ENCODE measurements around the gene CD33.

DNA sequence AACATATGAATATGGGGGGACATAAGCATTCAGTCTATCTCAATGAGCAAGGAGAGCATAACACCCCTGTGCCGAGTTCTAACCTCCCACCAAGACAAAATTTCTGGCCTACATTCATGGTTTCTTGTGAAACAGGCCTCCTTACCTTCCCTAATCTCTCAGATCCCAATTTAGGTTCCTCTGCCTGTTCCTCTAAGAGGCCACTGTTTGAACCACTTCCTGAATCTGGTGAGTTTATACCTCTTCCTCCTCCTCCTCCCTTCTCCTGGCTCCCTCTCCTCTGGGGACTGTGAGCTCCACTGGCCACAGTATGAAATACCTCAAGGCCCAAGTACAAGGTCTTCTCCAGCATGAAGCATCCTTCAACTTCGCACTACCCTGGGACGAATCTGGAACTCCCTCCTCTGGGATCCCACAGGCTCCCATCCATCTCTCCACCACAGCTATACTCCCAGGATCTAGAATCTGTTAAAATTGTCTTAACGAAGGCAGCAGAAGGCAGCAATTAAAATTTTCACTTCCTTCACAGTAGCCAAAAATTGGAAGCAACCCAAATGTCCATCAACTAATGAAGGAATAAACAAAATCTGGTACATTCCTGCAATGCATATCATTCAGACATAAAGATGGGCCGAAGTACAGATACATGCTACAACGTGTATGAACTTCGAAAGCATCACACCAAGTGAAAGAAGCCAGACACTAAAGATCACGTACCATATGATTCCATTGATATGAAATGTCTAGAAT lies 18.2 kb downstream of the CD33 start:
- TF ChIP-seq, protein P1, sequence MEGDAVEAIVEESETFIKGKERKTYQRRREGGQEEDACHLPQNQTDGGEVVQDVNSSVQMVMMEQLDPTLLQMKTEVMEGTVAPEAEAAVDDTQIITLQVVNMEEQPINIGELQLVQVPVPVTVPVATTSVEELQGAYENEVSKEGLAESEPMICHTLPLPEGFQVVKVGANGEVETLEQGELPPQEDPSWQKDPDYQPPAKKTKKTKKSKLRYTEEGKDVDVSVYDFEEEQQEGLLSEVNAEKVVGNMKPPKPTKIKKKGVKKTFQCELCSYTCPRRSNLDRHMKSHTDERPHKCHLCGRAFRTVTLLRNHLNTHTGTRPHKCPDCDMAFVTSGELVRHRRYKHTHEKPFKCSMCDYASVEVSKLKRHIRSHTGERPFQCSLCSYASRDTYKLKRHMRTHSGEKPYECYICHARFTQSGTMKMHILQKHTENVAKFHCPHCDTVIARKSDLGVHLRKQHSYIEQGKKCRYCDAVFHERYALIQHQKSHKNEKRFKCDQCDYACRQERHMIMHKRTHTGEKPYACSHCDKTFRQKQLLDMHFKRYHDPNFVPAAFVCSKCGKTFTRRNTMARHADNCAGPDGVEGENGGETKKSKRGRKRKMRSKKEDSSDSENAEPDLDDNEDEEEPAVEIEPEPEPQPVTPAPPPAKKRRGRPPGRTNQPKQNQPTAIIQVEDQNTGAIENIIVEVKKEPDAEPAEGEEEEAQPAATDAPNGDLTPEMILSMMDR (conservative IDR thresholded peaks at IDR 0.05): no peak
- TF ChIP-seq EZH2 (IDR thresholded peaks at IDR 0.05; ENCODE audit: low read depth): no peak

Measured in PC-9 (cell line).